Naive thymus-derived CD8-positive, alpha-beta T cell (primary cell): ENCODE results near the gene PIK3R6. TPM values are rescaled to one million over a fixed set of nuclear protein-coding genes. Genes with fewer than 3 reads are reported as not detected.

Experiments
- ATAC-seq, 2 donors: fragments of 150-1000 bp; cut with Tn5 transposase in 1 of 2; sonication (Bioruptor Pico), chemical (Tn5 transposase) in 1 of 2; 1 replicate in 1 of 2; 2 replicates in 1 of 2; pipeline ENCODE4 v1.10.0; 2021; ENCODE audit warnings: mild to moderate bottlenecking in 2 of 2, moderate library complexity in 2 of 2
- POLR2A ChIA-PET: fragments of 350-600 bp; sonication (Branson Sonifier 250); formaldehyde crosslinking; loops from one replicate; lab custom pipeline; 2021; ENCODE audit warnings: antibody characterized with exemption; lab: Charles Lee
- DNase-seq, 10 donors: peaks; one replicate each; pipeline versions ENCODE4 v3.0.0 to v3.0.0-alpha.2; 2020 to 2022
- H3K27ac Mint-ChIP-seq, 10 donors: one replicate each; pipeline ENCODE4 v1.8.0; 2020 to 2022; ENCODE audit warnings: mild to moderate bottlenecking in 10 of 10, mixed read lengths in 10 of 10, moderate library complexity in 4 of 10, inconsistent platforms in 1 of 10
- H3K27me3 Mint-ChIP-seq, 5 donors: one replicate each; pipeline ENCODE4 v1.8.0; 2021 to 2022; ENCODE audit warnings: mixed read lengths in 5 of 5
- H3K36me3 Mint-ChIP-seq, 3 donors: one replicate each; pipeline ENCODE4 v1.8.0; 2020 to 2022; ENCODE audit warnings: mixed read lengths in 3 of 3, mild to moderate bottlenecking in 2 of 3, inconsistent platforms in 1 of 3
- H3K4me1 Mint-ChIP-seq, 4 donors: one replicate each; pipeline ENCODE4 v1.8.0; 2021 to 2022; ENCODE audit warnings: mixed read lengths in 4 of 4
- H3K4me3 Mint-ChIP-seq, 10 donors: one replicate each; pipeline ENCODE4 v1.8.0; 2020 to 2022; ENCODE audit warnings: mild to moderate bottlenecking in 10 of 10, mixed read lengths in 10 of 10, moderate library complexity in 6 of 10, inconsistent platforms in 1 of 10
- H3K9me3 Mint-ChIP-seq, 9 donors: one replicate each; pipeline ENCODE4 v1.8.0; 2020 to 2022; ENCODE audit warnings: mixed read lengths in 9 of 9, mild to moderate bottlenecking in 3 of 9, inconsistent platforms in 1 of 9, moderate library complexity in 1 of 9
- polyA plus RNA-seq, 3 donors: library from polyadenylated mRNA; unstranded; fragments of 300-500 nt; fragmentation: Illumina TruSeq; gene quantifications; one replicate each; pipeline ENCODE4 v1.2.3, GENCODE V29; 2021
- total RNA-seq, 8 experiments: library from RNA in 2 of 8; stranded (reverse) in 2 of 8; gene quantifications; one replicate each; pipeline ENCODE4 v1.2.3 and lab custom pipeline; 2021 to 2026

PIK3R6 gene
- total and polyA plus RNA-seq, 5 experiments from 2014 or later = 0.42 to 0.47 (median 0.44) TPM; not detected in 2

DNA sequence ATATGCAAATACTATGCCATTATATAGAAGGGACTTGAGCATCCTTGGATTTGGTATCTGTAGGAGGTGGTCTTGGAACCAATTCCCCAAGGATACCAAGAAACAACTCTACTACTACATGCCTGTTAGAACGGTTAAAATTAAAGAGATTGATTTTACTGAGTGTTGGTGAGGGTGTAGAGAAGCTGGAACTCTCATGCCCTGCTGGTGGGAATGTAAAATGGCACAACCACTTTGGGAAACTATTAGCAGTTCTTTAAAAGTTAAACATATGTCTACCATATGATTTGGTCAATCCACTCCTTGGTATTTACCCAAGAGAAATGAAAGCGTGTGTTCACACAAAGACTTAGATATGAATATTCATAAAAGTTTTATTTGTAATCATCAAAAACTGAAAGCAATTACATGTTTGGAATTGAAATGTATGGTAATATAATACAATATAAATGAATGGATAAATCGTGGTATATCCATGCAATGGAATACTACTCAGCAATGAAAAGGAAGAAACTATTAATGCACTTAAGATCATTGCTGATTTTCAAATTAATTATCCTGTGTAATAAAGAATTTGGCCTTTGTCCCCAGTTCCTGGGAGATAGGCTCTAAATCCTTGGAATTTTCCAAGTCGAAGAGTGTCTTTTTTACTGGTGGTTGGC lies 76.1 kb downstream of the PIK3R6 start:
- Mint-ChIP-seq H3K4me1 (peaks cover 0 to 11% (median 0%) of the 10 kb centered on the region in 4 donors), H3K9me3 (peaks cover 0 to 11% (median 3%) of the 10 kb centered on the region in 9 donors), H3K36me3 (peaks cover 0 to 10% (median 0%) of the 10 kb centered on the region in 3 donors), H3K27me3 (peaks cover 0 to 4% (median 0%) of the 10 kb centered on the region in 5 donors), H3K4me3 (no peak overlapping the region), H3K27ac (no peak overlapping the region)
- POLR2A ChIA-PET = no interaction called here
- no peak for DNase-seq
- no peak for ATAC-seq

DNA sequence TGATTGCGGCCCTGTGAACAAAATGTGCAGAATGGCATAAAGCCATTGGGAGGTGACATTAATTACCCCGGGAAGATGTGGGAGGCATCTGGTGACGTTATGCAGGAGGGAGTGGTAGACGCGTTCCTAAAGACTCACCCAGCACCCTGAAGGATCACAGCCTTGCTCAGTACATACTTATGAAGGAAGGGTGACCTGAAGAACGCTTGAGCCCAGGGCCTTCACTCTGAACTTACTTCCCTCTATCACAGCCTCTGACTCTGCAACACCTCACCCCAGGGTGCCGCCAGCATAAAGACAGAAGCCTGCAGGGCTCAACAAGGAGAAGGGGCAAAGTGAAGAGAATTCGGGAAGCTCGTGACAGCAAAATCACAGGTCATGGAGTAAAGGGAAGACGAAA lies 77.7 kb downstream of the PIK3R6 start:
- peak overlapping the region in 1 of 10 donors; percentile 55 for H3K27ac Mint-ChIP-seq
- no peak for DNase-seq
- POLR2A ChIA-PET = no interaction called here
- no peak for ATAC-seq
- peaks cover 0 to 13% (median 4%) of the 10 kb centered on the region in 4 donors for H3K4me1 Mint-ChIP-seq
- H3K27me3 Mint-ChIP-seq = peaks cover 0 to 4% (median 0%) of the 10 kb centered on the region in 5 donors
- H3K9me3 Mint-ChIP-seq = peaks cover 0 to 11% (median 3%) of the 10 kb centered on the region in 9 donors
- H3K4me3 Mint-ChIP-seq = no peak overlapping the region
- peaks cover 0 to 10% (median 0%) of the 10 kb centered on the region in 3 donors for H3K36me3 Mint-ChIP-seq

- peaks cover 0 to 9% (median 4%) of the 10 kb centered on the region in 4 donors for H3K4me1 Mint-ChIP-seq
- no peak for DNase-seq
- peaks cover 0 to 11% (median 3%) of the 10 kb centered on the region in 9 donors for H3K9me3 Mint-ChIP-seq
- ATAC-seq = no peak
- peaks cover 0 to 4% (median 0%) of the 10 kb centered on the region in 5 donors for H3K27me3 Mint-ChIP-seq
- no peak overlapping the region for H3K27ac Mint-ChIP-seq
- POLR2A ChIA-PET = no interaction called here
- H3K4me3 Mint-ChIP-seq = no peak overlapping the region
- peaks cover 0 to 10% (median 0%) of the 10 kb centered on the region in 3 donors for H3K36me3 Mint-ChIP-seq
Measured at GRCh38 chr17:8788998-8789397, 78.5 kb downstream of the PIK3R6 start.

DNA sequence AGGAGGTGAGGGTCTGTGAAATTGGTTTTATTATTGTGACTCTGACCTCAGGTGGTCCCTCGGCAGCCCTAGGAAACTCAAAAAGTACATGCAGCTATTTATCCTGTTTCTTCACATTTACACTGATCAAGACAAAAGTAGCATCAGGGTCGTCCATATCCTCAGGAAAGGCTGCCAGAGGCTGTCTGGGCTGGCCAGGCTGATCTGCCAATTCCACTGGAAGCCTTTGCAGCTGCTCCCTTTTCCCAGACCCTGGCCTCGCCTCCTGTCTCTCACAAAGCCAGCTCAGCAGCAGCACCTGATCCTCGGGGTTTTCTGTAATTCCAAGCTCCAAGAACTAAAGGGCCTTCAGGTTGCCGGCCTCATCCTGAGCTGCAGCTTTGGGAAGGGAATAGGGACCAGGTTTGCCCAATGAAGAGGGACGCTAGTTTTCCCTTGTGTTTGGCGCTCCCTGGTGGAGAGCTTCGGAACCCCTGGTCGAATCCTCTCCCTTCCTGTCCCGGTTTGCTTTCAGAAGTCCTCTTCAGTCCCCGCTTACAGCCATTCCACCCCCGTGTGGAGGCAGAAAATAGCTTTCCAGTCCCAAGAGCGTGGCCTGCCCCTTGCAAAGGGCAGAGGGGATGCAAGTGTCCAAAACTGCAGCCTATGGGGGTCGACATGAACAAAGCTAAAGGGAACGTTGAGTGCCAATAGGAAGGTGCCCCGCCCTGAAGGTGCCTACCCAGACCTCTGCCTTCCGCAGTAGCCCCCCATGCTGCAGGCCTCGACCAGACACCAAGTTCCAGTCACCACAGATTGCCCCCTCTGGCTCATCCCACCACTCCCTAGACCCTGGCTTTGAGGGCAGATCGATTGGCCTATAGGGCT lies 81.7 kb downstream of the PIK3R6 start:
- Mint-ChIP-seq H3K9me3 (no peaks in the 10 kb centered on the region), H3K27ac (no peak overlapping the region), H3K4me3 (no peak overlapping the region), H3K27me3 (peaks cover 0 to 4% (median 0%) of the 10 kb centered on the region in 5 donors), H3K36me3 (peaks cover 0 to 2% (median 0%) of the 10 kb centered on the region in 3 donors), H3K4me1 (peaks cover 0 to 6% (median 2%) of the 10 kb centered on the region in 4 donors)
- peak; percentile 22 to 76 (median 50) for DNase-seq
- ATAC-seq = peak; percentile 29 to 46
- POLR2A ChIA-PET = no interaction called here

- no peak for ATAC-seq
- peaks cover 0 to 4% (median 0%) of the 10 kb centered on the region in 5 donors for H3K27me3 Mint-ChIP-seq
- no peak overlapping the region for H3K27ac Mint-ChIP-seq
- no peak overlapping the region for H3K4me3 Mint-ChIP-seq
- H3K9me3 Mint-ChIP-seq = peaks cover 0 to 1% (median 0%) of the 10 kb centered on the region in 9 donors
- no peak for DNase-seq
- peaks cover 0 to 6% (median 2%) of the 10 kb centered on the region in 4 donors for H3K4me1 Mint-ChIP-seq
- peaks cover 0 to 7% (median 4%) of the 10 kb centered on the region in 3 donors for H3K36me3 Mint-ChIP-seq
- POLR2A ChIA-PET = no interaction called here
Measured at GRCh38 chr17:8782176-8782575, 85.3 kb downstream of the PIK3R6 start.

DNA sequence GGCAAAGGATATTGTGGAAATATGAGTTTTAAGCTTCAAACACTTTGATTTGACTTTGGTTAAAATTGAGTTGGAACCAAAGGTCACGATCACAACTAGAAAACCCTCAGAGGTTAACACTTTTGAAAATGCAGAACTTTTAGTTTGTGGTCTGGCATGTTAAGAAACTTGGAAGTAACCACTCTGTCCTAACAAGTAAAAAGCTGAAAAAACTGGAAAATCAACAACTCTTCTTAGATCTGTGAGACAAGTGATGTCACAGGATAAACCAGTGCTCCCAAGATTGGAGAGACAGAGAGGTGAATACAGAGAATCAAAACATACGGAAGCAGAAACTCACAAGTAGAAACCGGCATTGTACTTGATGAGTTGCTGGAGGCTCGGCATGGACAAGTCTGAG lies 85.7 kb downstream of the PIK3R6 start:
- Mint-ChIP-seq H3K27ac (no peak overlapping the region), H3K4me3 (no peak overlapping the region), H3K27me3 (peaks cover 0 to 4% (median 0%) of the 10 kb centered on the region in 5 donors), H3K4me1 (peaks cover 0 to 6% (median 2%) of the 10 kb centered on the region in 4 donors), H3K9me3 (peaks cover 0 to 1% (median 0%) of the 10 kb centered on the region in 9 donors), H3K36me3 (peaks cover 0 to 8% (median 4%) of the 10 kb centered on the region in 3 donors)
- POLR2A ChIA-PET = no interaction called here
- DNase-seq = no peak
- ATAC-seq = no peak

- H3K27me3 Mint-ChIP-seq = peaks cover 8 to 28% (median 12%) of the 10 kb centered on the region in 5 donors
- no peaks in the 10 kb centered on the region for H3K4me1 Mint-ChIP-seq
- peaks cover 0 to 22% (median 12%) of the 10 kb centered on the region in 9 donors for H3K9me3 Mint-ChIP-seq
- ATAC-seq (no peak), DNase-seq (no peak)
- POLR2A ChIA-PET = no interaction called here
- H3K4me3 Mint-ChIP-seq = no peak overlapping the region
- no peak overlapping the region for H3K27ac Mint-ChIP-seq
- H3K36me3 Mint-ChIP-seq = peaks cover 0 to 20% (median 14%) of the 10 kb centered on the region in 3 donors
Measured at GRCh38 chr17:8776881-8777280, 90.6 kb downstream of the PIK3R6 start.

GRCh38 chr17:8776248-8776647 lies 91.2 kb downstream of the PIK3R6 start:
- POLR2A ChIA-PET = no interaction called here

GRCh38 chr17:8766731-8767130 lies 100.7 kb downstream of the PIK3R6 start:
- H3K27me3 Mint-ChIP-seq = peaks cover 3 to 13% (median 8%) of the 10 kb centered on the region in 5 donors
- DNase-seq (no peak), ATAC-seq (no peak)
- no peak overlapping the region for H3K4me3 Mint-ChIP-seq
- H3K4me1 Mint-ChIP-seq = no peaks in the 10 kb centered on the region
- H3K36me3 Mint-ChIP-seq = no peaks in the 10 kb centered on the region
- POLR2A ChIA-PET = interaction anchor here (0.6 kb wide), 1 partner anchor 26 kb away, joined by 3 read pairs; no protein-coding TSS in a partner anchor
- peaks cover 0 to 3% (median 0%) of the 10 kb centered on the region in 9 donors for H3K9me3 Mint-ChIP-seq
- H3K27ac Mint-ChIP-seq = no peak overlapping the region

More at GRCh38 chr17:8776248-8776647, 91.2 kb downstream of the PIK3R6 start:
- H3K27me3 Mint-ChIP-seq = peaks cover 8 to 28% (median 12%) of the 10 kb centered on the region in 5 donors
- no peak overlapping the region for H3K27ac Mint-ChIP-seq
- H3K9me3 Mint-ChIP-seq = peaks cover 0 to 22% (median 12%) of the 10 kb centered on the region in 9 donors
- no peaks in the 10 kb centered on the region for H3K4me1 Mint-ChIP-seq
- no peak for ATAC-seq
- no peak overlapping the region for H3K4me3 Mint-ChIP-seq
- DNase-seq = no peak
- H3K36me3 Mint-ChIP-seq = peaks cover 0 to 20% (median 14%) of the 10 kb centered on the region in 3 donors

DNA sequence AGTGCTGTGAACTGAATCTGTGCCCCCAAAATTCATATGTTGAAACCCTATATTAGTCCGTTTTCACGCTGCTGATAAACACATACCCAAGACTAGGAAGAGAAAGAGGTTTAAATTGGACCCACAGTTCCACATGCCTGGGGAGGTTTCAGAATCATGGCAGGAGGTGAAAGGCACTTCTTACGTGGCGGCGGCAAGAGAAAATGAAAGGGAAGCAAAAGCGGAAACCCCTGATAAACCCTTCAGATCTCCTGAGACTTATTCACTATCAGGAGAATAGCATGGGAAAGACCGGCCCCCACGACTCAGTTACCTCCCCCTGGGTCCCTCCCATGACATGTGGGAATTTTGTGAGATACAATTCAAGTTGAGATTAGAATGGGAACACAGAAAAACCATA lies 105.5 kb downstream of the PIK3R6 start:
- peak overlapping the region in 1 of 10 donors; percentile 1 for H3K27ac Mint-ChIP-seq
- POLR2A ChIA-PET = no interaction called here
- no peaks in the 10 kb centered on the region for H3K4me1 Mint-ChIP-seq
- DNase-seq (no peak), ATAC-seq (no peak)
- H3K4me3 Mint-ChIP-seq = no peak overlapping the region
- H3K27me3 Mint-ChIP-seq = peaks cover 0 to 13% (median 6%) of the 10 kb centered on the region in 5 donors
- peaks cover 0 to 3% (median 0%) of the 10 kb centered on the region in 9 donors for H3K9me3 Mint-ChIP-seq
- H3K36me3 Mint-ChIP-seq = no peaks in the 10 kb centered on the region

DNA sequence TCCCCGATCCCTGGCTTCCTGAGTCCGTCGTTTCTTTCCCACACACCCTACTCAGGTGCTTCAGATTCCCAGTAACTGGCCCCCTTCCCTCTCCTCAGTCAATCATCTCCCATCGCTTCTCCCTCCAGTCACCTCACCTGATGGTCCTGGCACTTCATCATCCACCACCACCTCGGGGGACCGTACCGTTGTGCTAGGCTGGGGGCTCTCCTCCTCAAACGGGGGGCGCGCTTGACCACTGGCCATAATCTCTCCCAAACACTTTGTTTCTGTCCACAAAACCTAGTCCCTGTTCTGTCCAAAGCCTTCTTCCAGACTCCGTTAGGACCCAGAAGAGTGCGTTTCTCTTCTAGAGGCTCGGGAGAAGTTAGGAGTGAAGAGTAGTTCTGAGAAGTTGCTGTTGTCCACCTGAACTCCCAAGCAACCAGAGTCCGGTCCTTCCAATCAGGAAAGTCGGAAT lies 109.3 kb downstream of the PIK3R6 start, which contains the start of gene SPDYE4:
SPDYE4 (minus strand) TSS at position 410 of the 460 bp plus-strand sequence; CDS start at position 246, 164 bp downstream.
- ATAC-seq (no peak), DNase-seq (no peak)
- Mint-ChIP-seq H3K4me1 (peaks cover 0 to 3% (median 0%) of the 10 kb centered on the region in 4 donors), H3K4me3 (no peak within 1 kb of the TSS), H3K36me3 (no peaks in the 10 kb centered on the region), H3K9me3 (peaks cover 0 to 3% (median 0%) of the 10 kb centered on the region in 9 donors), H3K27me3 (peaks cover 6 to 32% (median 14%) of the 10 kb centered on the region in 5 donors), H3K27ac (peak within 1 kb of the TSS in 2 of 10 donors; percentile 16 to 18)
- POLR2A ChIA-PET = interaction anchor here (0.7 kb wide), 1 partner anchor 115 kb away, joined by 3 read pairs; no protein-coding TSS in a partner anchor

GRCh38 chr17:8757189-8757588 lies 110.3 kb downstream of the PIK3R6 start:
- ATAC-seq (no peak), DNase-seq (no peak)
- Mint-ChIP-seq H3K4me3 (no peak overlapping the region), H3K27ac (no peak overlapping the region), H3K36me3 (no peaks in the 10 kb centered on the region), H3K27me3 (peaks cover 6 to 32% (median 14%) of the 10 kb centered on the region in 5 donors), H3K4me1 (peaks cover 0 to 3% (median 0%) of the 10 kb centered on the region in 4 donors), H3K9me3 (no peaks in the 10 kb centered on the region)
- POLR2A ChIA-PET = no interaction called here
